Liver (tissue), 9 donors: ENCODE results near the gene LMOD3. TPM values are rescaled to one million over a fixed set of nuclear protein-coding genes. Genes with fewer than 3 reads are reported as not detected.

Source experiments
- DNase-seq: peaks from one replicate; pipeline ENCODE4 v3.0.0-alpha.2; 2017; ENCODE audit warnings: low spot score
- H3K27ac ChIP-seq, 2 donors: one replicate each; pipeline ENCODE4 v1.7.0; 2013; ENCODE audit warnings: inconsistent platforms in 2 of 2, low read length in 2 of 2, control low read depth in 1 of 2, low read depth in 1 of 2, mild to moderate bottlenecking in 1 of 2
- H3K27me3 ChIP-seq, 4 donors: one replicate each; pipeline versions ENCODE4 v1.6.1 to v1.7.0; 2013; ENCODE audit warnings: low read length in 3 of 4, inconsistent platforms in 1 of 4, mild to moderate bottlenecking in 1 of 4, moderate library complexity in 1 of 4; ENCODE audit not compliant: control insufficient read depth in 4 of 4, insufficient read depth in 4 of 4
- H3K36me3 ChIP-seq, 4 donors: one replicate each; pipeline versions ENCODE4 v1.6.1 to v1.7.0; 2013; ENCODE audit warnings: low read length in 3 of 4, mild to moderate bottlenecking in 3 of 4, low read depth in 1 of 4, moderate library complexity in 1 of 4; ENCODE audit not compliant: control insufficient read depth in 4 of 4, insufficient read depth in 3 of 4
- H3K4me1 ChIP-seq, 4 donors: one replicate each; pipeline versions ENCODE4 v1.6.1 to v1.7.0; 2013; ENCODE audit warnings: low read length in 3 of 4, mild to moderate bottlenecking in 3 of 4, moderate library complexity in 1 of 4; ENCODE audit not compliant: control insufficient read depth in 4 of 4, insufficient read depth in 4 of 4
- H3K4me3 ChIP-seq, 3 donors: one replicate each; pipeline versions ENCODE4 v1.6.1 to v1.7.0; 2013; ENCODE audit warnings: low read length in 3 of 3, control low read depth in 1 of 3, low read depth in 1 of 3, mild to moderate bottlenecking in 1 of 3
- H3K9ac ChIP-seq, 2 donors: one replicate each; pipeline ENCODE4 v1.7.0; 2013; ENCODE audit warnings: low read length in 2 of 2, mild to moderate bottlenecking in 2 of 2, moderate library complexity in 2 of 2, control low read depth in 1 of 2, low read depth in 1 of 2
- H3K9me3 ChIP-seq, 4 donors: one replicate each; pipeline versions ENCODE4 v1.6.1 to v1.7.0; 2013; ENCODE audit warnings: low read length in 3 of 4; ENCODE audit not compliant: control insufficient read depth in 4 of 4
- CTCF ChIP-seq: fragments of 150-350 bp; IDR thresholded peaks from 2 replicates; pipeline ENCODE4 v1.5.1; 2017; ENCODE audit warnings: improper control_type of control experiment, low read depth, low read length; ENCODE audit not compliant: missing input control
- EGR1 ChIP-seq, 2 donors: IDR thresholded peaks; 2 replicates each; pipeline ENCODE4 v1.6.1; 2016 to 2018; ENCODE audit warnings: antibody characterized with exemption in 2 of 2, low read depth in 2 of 2
- FOXA1 ChIP-seq: IDR thresholded peaks from 2 replicates; pipeline ENCODE4 v1.6.1; 2016; ENCODE audit warnings: antibody characterized with exemption
- FOXA2 ChIP-seq: IDR thresholded peaks from 2 replicates; pipeline ENCODE4 v1.6.1; 2016; ENCODE audit warnings: antibody characterized with exemption
- GABPA ChIP-seq, 2 donors: IDR thresholded peaks in 1 of 2; conservative IDR thresholded peaks in 1 of 2; 2 replicates each; pipeline ENCODE4 v1.6.1; 2016; ENCODE audit warnings: antibody characterized with exemption in 2 of 2, mild to moderate bottlenecking in 1 of 2, moderate library complexity in 1 of 2
- JUND ChIP-seq, 2 donors: IDR thresholded peaks; 2 replicates each; pipeline ENCODE4 v1.6.1; 2016; ENCODE audit warnings: antibody characterized with exemption in 2 of 2
- MAX ChIP-seq: IDR thresholded peaks from 2 replicates; pipeline ENCODE4 v1.6.1; 2016; ENCODE audit warnings: antibody characterized with exemption
- NR2F2 ChIP-seq: IDR thresholded peaks from 2 replicates; pipeline ENCODE4 v1.6.1; 2016; ENCODE audit warnings: antibody characterized with exemption
- RAD21 ChIP-seq, 2 donors: IDR thresholded peaks; 2 replicates each; pipeline ENCODE4 v1.6.1; 2016; ENCODE audit warnings: antibody characterized with exemption in 2 of 2, mild to moderate bottlenecking in 2 of 2
- REST ChIP-seq: IDR thresholded peaks from 2 replicates; pipeline ENCODE4 v1.6.1; 2016; ENCODE audit warnings: antibody characterized with exemption, mild to moderate bottlenecking
- SP1 ChIP-seq: IDR thresholded peaks from 2 replicates; pipeline ENCODE4 v1.6.1; 2018; ENCODE audit warnings: antibody characterized with exemption, mild to moderate bottlenecking
- TAF1 ChIP-seq: conservative IDR thresholded peaks from 2 replicates; pipeline ENCODE4 v1.6.1; 2016; ENCODE audit warnings: antibody characterized with exemption, mild to moderate bottlenecking
- WGBS: extraction: QIAGEN DNeasy Blood & Tissue Kit; methylation state at CpG from one replicate; pipeline ENCODE4 v1.1.7; 2013; 5-methylcytosine and 5-hydroxymethylcytosine counted together
- polyA plus RNA-seq, 2 donors: library from polyadenylated mRNA; stranded (reverse) in 1 of 2; unstranded in 1 of 2; fragments of 200-250 nt in 1 of 2; fragments of >200 nt in 1 of 2; fragmentation: Nextera tagmentation in 1 of 2; extraction: Ambion mirVana in 1 of 2; gene quantifications; one replicate each; pipeline versions ENCODE4 v1.2.1 to v1.2.3, GENCODE V29; 2013 to 2015
- total RNA-seq, 2 donors: library from RNA; depleted of rRNA; stranded (reverse); fragments of >200 nt; gene quantifications; one replicate each; pipeline ENCODE4 v1.2.3, GENCODE V29; 2014
- TF ChIP-seq, protein P1 (sequence below): IDR thresholded peaks from 2 replicates; pipeline ENCODE4 v1.6.1; 2016; ENCODE audit warnings: antibody characterized with exemption
- donor health status: healthy.
- donor health status: healthy.
- donor health status: healthy.
- donor health status: healthy.
- donor health status: healthy.

LMOD3 gene
- total and polyA plus RNA-seq, 4 donors = 0.02 to 0.04 TPM; not detected in 2

DNA sequence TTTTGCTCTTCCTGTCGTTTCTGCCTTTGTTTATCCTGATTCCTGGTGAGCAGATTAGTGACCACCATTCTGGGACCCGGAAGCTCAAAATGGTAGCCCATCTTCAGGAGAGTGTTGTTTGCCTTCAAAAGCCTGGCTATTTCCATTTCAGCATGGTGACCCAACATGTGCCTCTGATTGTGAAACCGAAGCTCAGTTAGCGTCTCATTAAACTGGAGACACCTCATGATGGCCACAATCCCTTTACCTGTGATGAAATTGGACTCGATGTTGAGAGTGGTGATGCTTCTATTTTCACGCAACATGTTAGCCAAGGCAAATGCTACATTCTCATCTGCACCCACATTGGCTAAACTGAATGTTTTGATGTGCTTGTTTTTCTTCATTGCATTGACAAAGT lies 3.3 kb downstream of the LMOD3 start:
- no peak overlapping the region for H3K4me3 ChIP-seq

More for the DNA sequence above, 3.3 kb downstream of the LMOD3 start:
- WGBS = 85% methylated on average over 6 of the region's 6 CpGs
- H3K27ac ChIP-seq = no peak overlapping the region
- H3K9ac ChIP-seq = no peak overlapping the region
- no peaks in the 10 kb centered on the region for H3K27me3 ChIP-seq
- no peaks in the 10 kb centered on the region for H3K9me3 ChIP-seq
- DNase-seq = no peak
- no peaks in the 10 kb centered on the region for H3K36me3 ChIP-seq
- TF ChIP-seq TAF1 = no peak
- no peak for TF ChIP-seq EGR1 (IDR thresholded peaks at IDR 0.05; ENCODE audit: low read depth in 2 of 2)
- TF ChIP-seq, protein P1, sequence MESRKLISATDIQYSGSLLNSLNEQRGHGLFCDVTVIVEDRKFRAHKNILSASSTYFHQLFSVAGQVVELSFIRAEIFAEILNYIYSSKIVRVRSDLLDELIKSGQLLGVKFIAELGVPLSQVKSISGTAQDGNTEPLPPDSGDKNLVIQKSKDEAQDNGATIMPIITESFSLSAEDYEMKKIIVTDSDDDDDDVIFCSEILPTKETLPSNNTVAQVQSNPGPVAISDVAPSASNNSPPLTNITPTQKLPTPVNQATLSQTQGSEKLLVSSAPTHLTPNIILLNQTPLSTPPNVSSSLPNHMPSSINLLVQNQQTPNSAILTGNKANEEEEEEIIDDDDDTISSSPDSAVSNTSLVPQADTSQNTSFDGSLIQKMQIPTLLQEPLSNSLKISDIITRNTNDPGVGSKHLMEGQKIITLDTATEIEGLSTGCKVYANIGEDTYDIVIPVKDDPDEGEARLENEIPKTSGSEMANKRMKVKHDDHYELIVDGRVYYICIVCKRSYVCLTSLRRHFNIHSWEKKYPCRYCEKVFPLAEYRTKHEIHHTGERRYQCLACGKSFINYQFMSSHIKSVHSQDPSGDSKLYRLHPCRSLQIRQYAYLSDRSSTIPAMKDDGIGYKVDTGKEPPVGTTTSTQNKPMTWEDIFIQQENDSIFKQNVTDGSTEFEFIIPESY = no peak
- TF ChIP-seq FOXA1 = no peak
- no peak for TF ChIP-seq GABPA (IDR thresholded peaks at IDR 0.05 in 1 of 2, conservative IDR thresholded peaks at IDR 0.05 in 1 of 2)
- no peak for TF ChIP-seq REST
- TF ChIP-seq JUND (IDR thresholded peaks at IDR 0.05) = no peak
- TF ChIP-seq SP1 = no peak
- no peak for TF ChIP-seq NR2F2
- TF ChIP-seq FOXA2 = no peak
- no peak for TF ChIP-seq RAD21 (IDR thresholded peaks at IDR 0.05)
- no peak for TF ChIP-seq MAX
- TF ChIP-seq CTCF = no peak
- no peaks in the 10 kb centered on the region for H3K4me1 ChIP-seq
